ENCODE results near the gene DES. TPM values are rescaled to one million over a fixed set of nuclear protein-coding genes. Genes with fewer than 3 reads are reported as not detected.

DES gene
- total and polyA plus RNA-seq, 2 of the 4 experiments (the other 2 are of a cell fraction), result 4.3 to 4.9 TPM

DNA sequence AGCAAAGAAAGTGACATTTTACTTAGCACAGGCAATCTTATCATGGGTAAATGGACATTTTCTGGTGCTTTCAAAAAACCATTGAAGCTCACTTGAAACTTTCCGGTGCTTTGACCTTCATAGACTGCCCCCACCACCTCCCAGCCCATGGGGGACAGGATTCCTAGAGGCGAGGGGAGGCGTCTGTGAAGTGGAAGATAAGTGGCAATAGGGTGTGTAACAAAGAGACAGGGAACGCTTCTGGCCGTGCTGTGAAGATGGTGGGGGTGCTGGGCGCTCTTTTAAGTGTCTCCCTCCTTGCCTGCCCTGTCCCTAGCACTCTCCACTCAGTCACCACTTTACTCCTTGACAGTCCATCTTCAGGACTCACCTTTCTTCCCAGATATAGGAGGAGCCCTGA lies 57.1 kb downstream of the DES start:
- no peak for DNase-seq
- H2BK15ac ChIP-seq (ENCODE audit: low read depth, low read length), result no peak overlapping the region
- ATAC-seq (ENCODE audit: low read depth), result no peak
- H3K4me3 ChIP-seq (ENCODE audit: insufficient read depth, low read depth, low read length), result no peak overlapping the region
- peaks cover 3% of the 10 kb centered on the region; the same call in 1 of the 2 replicates for H3K4me1 ChIP-seq (ENCODE audit: control insufficient read depth, insufficient read depth, low read length)
- in situ Hi-C loops (cut with MboI; ENCODE audit: low sequenced_read_pairs), result no loop called here
- no peak overlapping the region for H3K14ac ChIP-seq (replicated peaks; ENCODE audit: low read depth, low read length)
- no peaks in the 10 kb centered on the region for H3K9me1 ChIP-seq (ENCODE audit: insufficient read depth, low read length)
- TF ChIP-seq NFE2L2 (IDR thresholded peaks at IDR 0.05; ENCODE audit: low read depth, low read length) (no peak), RCOR1 (IDR thresholded peaks at IDR 0.05; ENCODE audit: insufficient replicate concordance, low read length) (no peak), FOS (IDR thresholded peaks at IDR 0.05; ENCODE audit: low read depth, low read length) (no peak), POLR2A (IDR thresholded peaks at IDR 0.05; ENCODE audit: low read depth, low read length) (no peak), CHD1 (IDR thresholded peaks at IDR 0.05; ENCODE audit: low read depth, low read length) (no peak), MAZ (IDR thresholded peaks at IDR 0.05; ENCODE audit: borderline replicate concordance, low read depth, low read length) (no peak), MAFK (IDR thresholded peaks at IDR 0.05; ENCODE audit: low read depth, low read length) (no peak), SMC3 (IDR thresholded peaks at IDR 0.05; ENCODE audit: low read depth, low read length) (no peak), RAD21 (IDR thresholded peaks at IDR 0.05; ENCODE audit: low read length) (no peak), BHLHE40 (IDR thresholded peaks at IDR 0.05; ENCODE audit: low read depth, low read length) (no peak), MXI1 (IDR thresholded peaks at IDR 0.05; ENCODE audit: borderline replicate concordance, low read depth, low read length) (no peak), CEBPB (IDR thresholded peaks at IDR 0.05; ENCODE audit: low read depth, low read length) (no peak), RFX5 (IDR thresholded peaks at IDR 0.05; ENCODE audit: low read depth, low read length) (no peak)
- TF ChIP-seq, protein P1, sequence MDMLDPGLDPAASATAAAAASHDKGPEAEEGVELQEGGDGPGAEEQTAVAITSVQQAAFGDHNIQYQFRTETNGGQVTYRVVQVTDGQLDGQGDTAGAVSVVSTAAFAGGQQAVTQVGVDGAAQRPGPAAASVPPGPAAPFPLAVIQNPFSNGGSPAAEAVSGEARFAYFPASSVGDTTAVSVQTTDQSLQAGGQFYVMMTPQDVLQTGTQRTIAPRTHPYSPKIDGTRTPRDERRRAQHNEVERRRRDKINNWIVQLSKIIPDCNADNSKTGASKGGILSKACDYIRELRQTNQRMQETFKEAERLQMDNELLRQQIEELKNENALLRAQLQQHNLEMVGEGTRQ (IDR thresholded peaks at IDR 0.05; ENCODE audit: low read depth, low read length), result no peak
- TF ChIP-seq, protein P2, sequence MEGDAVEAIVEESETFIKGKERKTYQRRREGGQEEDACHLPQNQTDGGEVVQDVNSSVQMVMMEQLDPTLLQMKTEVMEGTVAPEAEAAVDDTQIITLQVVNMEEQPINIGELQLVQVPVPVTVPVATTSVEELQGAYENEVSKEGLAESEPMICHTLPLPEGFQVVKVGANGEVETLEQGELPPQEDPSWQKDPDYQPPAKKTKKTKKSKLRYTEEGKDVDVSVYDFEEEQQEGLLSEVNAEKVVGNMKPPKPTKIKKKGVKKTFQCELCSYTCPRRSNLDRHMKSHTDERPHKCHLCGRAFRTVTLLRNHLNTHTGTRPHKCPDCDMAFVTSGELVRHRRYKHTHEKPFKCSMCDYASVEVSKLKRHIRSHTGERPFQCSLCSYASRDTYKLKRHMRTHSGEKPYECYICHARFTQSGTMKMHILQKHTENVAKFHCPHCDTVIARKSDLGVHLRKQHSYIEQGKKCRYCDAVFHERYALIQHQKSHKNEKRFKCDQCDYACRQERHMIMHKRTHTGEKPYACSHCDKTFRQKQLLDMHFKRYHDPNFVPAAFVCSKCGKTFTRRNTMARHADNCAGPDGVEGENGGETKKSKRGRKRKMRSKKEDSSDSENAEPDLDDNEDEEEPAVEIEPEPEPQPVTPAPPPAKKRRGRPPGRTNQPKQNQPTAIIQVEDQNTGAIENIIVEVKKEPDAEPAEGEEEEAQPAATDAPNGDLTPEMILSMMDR (conservative IDR thresholded peaks at IDR 0.05; ENCODE audit: low read depth, low read length), result no peak
- TF ChIP-seq, protein P3, sequence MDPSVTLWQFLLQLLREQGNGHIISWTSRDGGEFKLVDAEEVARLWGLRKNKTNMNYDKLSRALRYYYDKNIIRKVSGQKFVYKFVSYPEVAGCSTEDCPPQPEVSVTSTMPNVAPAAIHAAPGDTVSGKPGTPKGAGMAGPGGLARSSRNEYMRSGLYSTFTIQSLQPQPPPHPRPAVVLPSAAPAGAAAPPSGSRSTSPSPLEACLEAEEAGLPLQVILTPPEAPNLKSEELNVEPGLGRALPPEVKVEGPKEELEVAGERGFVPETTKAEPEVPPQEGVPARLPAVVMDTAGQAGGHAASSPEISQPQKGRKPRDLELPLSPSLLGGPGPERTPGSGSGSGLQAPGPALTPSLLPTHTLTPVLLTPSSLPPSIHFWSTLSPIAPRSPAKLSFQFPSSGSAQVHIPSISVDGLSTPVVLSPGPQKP (IDR thresholded peaks at IDR 0.05; ENCODE audit: borderline replicate concordance, low read depth, low read length), result no peak
- H3K23ac ChIP-seq (ENCODE audit: low read depth, low read length), result no peak overlapping the region
- no peak overlapping the region for H3K27ac ChIP-seq (ENCODE audit: insufficient read depth, low read length)
- no peak overlapping the region for H4K91ac ChIP-seq (ENCODE audit: insufficient read depth, low read depth, low read length)
- H3K9ac ChIP-seq (ENCODE audit: low read depth, low read length), result no peak overlapping the region
- CTCF ChIA-PET, result interaction anchor here (0.6 to 1.5 kb wide), 4 partner anchors 10 to 54 kb away, joined by 3 to 7 read pairs (median 4); no protein-coding TSS in a partner anchor
- no peak overlapping the region for H4K8ac ChIP-seq (ENCODE audit: low read depth in 2 of 2, low read length in 2 of 2)
- no peak overlapping the region for H3K56ac ChIP-seq (ENCODE audit: extremely low read depth, insufficient read depth, low read length)
- no peak overlapping the region for H4K5ac ChIP-seq (ENCODE audit: low read depth, low read length)
- peaks cover 49% of the 10 kb centered on the region for H3K36me3 ChIP-seq (ENCODE audit: control insufficient read depth, insufficient read depth, low read length)
- no peak overlapping the region for H2AK9ac ChIP-seq (replicated peaks; ENCODE audit: low read depth, low read length, poor library complexity)
- H2BK5ac ChIP-seq (ENCODE audit: low read depth, low read length, poor library complexity, severe bottlenecking), result no peak overlapping the region
- intact Hi-C loops (cut with micrococcal nuclease), result no loop called here
- H3K4ac ChIP-seq (ENCODE audit: low read depth, low read length), result no peak overlapping the region
- dilution Hi-C loops (cut with HindIII; ENCODE audit: low sequenced_read_pairs, unreplicated experiment), result no loop called here
- BruUV-seq (replicated peaks), result no TSS peak
- POLR2A ChIA-PET (ENCODE audit: unreplicated experiment), result no interaction called here
- no peaks in the 10 kb centered on the region; the same call in 1 of the 2 replicates for H4K20me1 ChIP-seq (ENCODE audit: insufficient read depth, low read length)
- H3K79me1 ChIP-seq (ENCODE audit: low read depth in 1 of 2, low read length in 2 of 2), result no peaks in the 10 kb centered on the region
- H3K27me3 ChIP-seq (ENCODE audit: control insufficient read depth, insufficient read depth, low read length), result no peaks in the 10 kb centered on the region
- H2BK120ac ChIP-seq (ENCODE audit: low read depth, low read length), result no peak overlapping the region
- no CpG with 5 or more reads among the region's 6 CpGs for WGBS, 2 experiments (ENCODE audit: extremely low coverage in 2 of 2, insufficient read length in 1 of 2)
- no peak overlapping the region for H3K18ac ChIP-seq (ENCODE audit: low read depth, low read length)
- H2BK20ac ChIP-seq (ENCODE audit: low read depth, low read length), result no peak overlapping the region
- H3K4me2 ChIP-seq (ENCODE audit: low read depth, low read length), result no peak overlapping the region
- H3K9me3 ChIP-seq (ENCODE audit: control insufficient read depth, insufficient read depth, low read length), result no peaks in the 10 kb centered on the region
- no peak overlapping the region for H2AK5ac ChIP-seq (ENCODE audit: low read depth, low read length)
- H2AFZ ChIP-seq (replicated peaks; ENCODE audit: low read length, poor library complexity), result no peak overlapping the region
